ENCODE measurements around the gene TADA2A. TPM values are rescaled to one million over a fixed set of nuclear protein-coding genes. Genes with fewer than 3 reads are reported as not detected.

Gene TADA2A
- total RNA-seq, 1 donor from 2014 or later = 15.8 TPM

- DNase-seq (ENCODE audit: low read depth, low spot score) = no peak
These were observed 55.0 kb downstream of the TADA2A start for GRCh38 chr17:37461668-37462067.

GRCh38 chr17:37462492-37462891, 55.8 kb downstream of the TADA2A start:
- no peak for DNase-seq (ENCODE audit: low read depth, low spot score)

GRCh38 chr17:37463039-37463438, 56.4 kb downstream of the TADA2A start:
- DNase-seq (ENCODE audit: low read depth, low spot score) = no peak

GRCh38 chr17:37465069-37465616, 58.5 kb downstream of the TADA2A start:
- DNase-seq (ENCODE audit: low read depth, low spot score) = peak; percentile 85

- no peak for DNase-seq (ENCODE audit: low read depth, low spot score)
These were observed 59.8 kb downstream of the TADA2A start for GRCh38 chr17:37466471-37466870.

GRCh38 chr17:37470181-37470580, 63.5 kb downstream of the TADA2A start:
- DNase-seq (ENCODE audit: low read depth, low spot score) = no peak

- no peak for DNase-seq (ENCODE audit: low read depth, low spot score)
These were observed 69.2 kb downstream of the TADA2A start for GRCh38 chr17:37475731-37476420.

GRCh38 chr17:37476431-37477120, 69.9 kb downstream of the TADA2A start:
- peak; percentile 71 for DNase-seq (ENCODE audit: low read depth, low spot score)

- DNase-seq (ENCODE audit: low read depth, low spot score) = no peak
These were observed 71.5 kb downstream of the TADA2A start for GRCh38 chr17:37478187-37478586.

- no peak for DNase-seq (ENCODE audit: low read depth, low spot score)
These were observed 72.3 kb downstream of the TADA2A start for GRCh38 chr17:37479025-37479424.

GRCh38 chr17:37480427-37480826, 73.7 kb downstream of the TADA2A start:
- no peak for DNase-seq (ENCODE audit: low read depth, low spot score)

- no peak for DNase-seq (ENCODE audit: low read depth, low spot score)
These were observed 74.4 kb downstream of the TADA2A start for GRCh38 chr17:37481001-37481665.

- no peak for DNase-seq (ENCODE audit: low read depth, low spot score)
These were observed 76.8 kb downstream of the TADA2A start for GRCh38 chr17:37483311-37484039.

GRCh38 chr17:37485938-37486570, 79.4 kb downstream of the TADA2A start:
- DNase-seq (ENCODE audit: low read depth, low spot score) = no peak

GRCh38 chr17:37488009-37488604, 81.4 kb downstream of the TADA2A start:
- peak; percentile 89 for DNase-seq (ENCODE audit: low read depth, low spot score)

- DNase-seq (ENCODE audit: low read depth, low spot score) = peak; percentile 80
These were observed 82.0 kb downstream of the TADA2A start for GRCh38 chr17:37488607-37489196.

- no peak for DNase-seq (ENCODE audit: low read depth, low spot score)
These were observed 82.7 kb downstream of the TADA2A start, which contains the start of gene DUSP14 for GRCh38 chr17:37489197-37490001. Gene DUSP14 (plus strand): TSS chr17:37489891. CDS start chr17:37512273, 22,382 bp downstream.

- DNase-seq (ENCODE audit: low read depth, low spot score) = no peak
These were observed 83.4 kb downstream of the TADA2A start for GRCh38 chr17:37490022-37490587.

All from pulmonary artery endothelial cell (primary cell).